H9 (cell line): ENCODE results near the gene ZSWIM6. TPM values are rescaled to one million over a fixed set of nuclear protein-coding genes. Genes with fewer than 3 reads are reported as not detected.

ENCODE experiments used
- DNase-seq: peaks from one replicate; pipeline ENCODE4 v3.0.0-alpha.2; 2017
- H2AFZ ChIP-seq: one replicate; pipeline ENCODE4 v1.6.1; 2013; ENCODE audit warnings: mild to moderate bottlenecking, low read length, control low read depth, moderate library complexity
- H2AK5ac ChIP-seq: 2 replicates; pipeline ENCODE4 v1.6.1; 2013; ENCODE audit warnings: low read length, control low read depth, mixed read lengths; ENCODE audit not compliant: insufficient read length
- H2BK120ac ChIP-seq: one replicate; pipeline ENCODE4 v1.6.1; 2013; ENCODE audit warnings: low read depth, mild to moderate bottlenecking, low read length, control low read depth, inconsistent platforms; ENCODE audit not compliant: poor library complexity, severe bottlenecking
- H2BK12ac ChIP-seq: 2 replicates; pipeline ENCODE4 v1.6.1; 2013; ENCODE audit warnings: low read length, control low read depth, mixed read lengths, low read depth; ENCODE audit not compliant: insufficient read length
- H2BK15ac ChIP-seq: 2 replicates; pipeline ENCODE4 v1.6.1; 2013; ENCODE audit warnings: low read depth, low read length, control low read depth
- H2BK20ac ChIP-seq: one replicate; pipeline ENCODE4 v1.6.1; 2013; ENCODE audit warnings: low read depth, mild to moderate bottlenecking, low read length, control low read depth, inconsistent platforms; ENCODE audit not compliant: poor library complexity, severe bottlenecking
- H2BK5ac ChIP-seq: 2 replicates; pipeline ENCODE4 v1.6.1; 2013; ENCODE audit warnings: low read length, control low read depth, mixed read lengths; ENCODE audit not compliant: insufficient read length
- H3K14ac ChIP-seq: 2 replicates; pipeline ENCODE4 v1.6.1; 2013; ENCODE audit warnings: low read length, control low read depth; ENCODE audit not compliant: insufficient read depth
- H3K18ac ChIP-seq: 2 replicates; pipeline ENCODE4 v1.6.1; 2013; ENCODE audit warnings: low read depth, mild to moderate bottlenecking, mixed read lengths, low read length, control low read depth; ENCODE audit not compliant: insufficient read length
- H3K23ac ChIP-seq: 2 replicates; pipeline ENCODE4 v1.6.1; 2013; ENCODE audit warnings: low read length, control low read depth, mixed read lengths, low read depth; ENCODE audit not compliant: insufficient read length
- H3K23me2 ChIP-seq: 2 replicates; pipeline ENCODE4 v1.6.1; 2013; ENCODE audit warnings: low read depth, mild to moderate bottlenecking, mixed read lengths, low read length, control low read depth; ENCODE audit not compliant: insufficient read length, poor library complexity, severe bottlenecking
- H3K27ac ChIP-seq: 2 replicates; pipeline ENCODE4 v1.5.1; 2013; ENCODE audit warnings: low read length, control low read depth, mixed read lengths, low read depth; ENCODE audit not compliant: insufficient read length
- H3K27me3 ChIP-seq: 2 replicates; pipeline ENCODE4 v1.6.1; 2013; ENCODE audit warnings: low read length, control low read depth, inconsistent platforms; ENCODE audit not compliant: insufficient read depth
- H3K4ac ChIP-seq: 2 replicates; pipeline ENCODE4 v1.6.1; 2013; ENCODE audit warnings: low read depth, mild to moderate bottlenecking, control low read depth, inconsistent platforms, low read length, moderate library complexity
- H3K4me1 ChIP-seq: 2 replicates; pipeline ENCODE4 v1.6.1; 2013; ENCODE audit warnings: low read length, control low read depth, inconsistent platforms; ENCODE audit not compliant: insufficient read depth
- H3K4me2 ChIP-seq: 2 replicates; pipeline ENCODE4 v1.6.1; 2013; ENCODE audit warnings: low read length, control low read depth, mixed read lengths; ENCODE audit not compliant: insufficient read length, insufficient read depth
- H3K56ac ChIP-seq: 2 replicates; pipeline ENCODE4 v1.6.1; 2013; ENCODE audit warnings: low read depth, mild to moderate bottlenecking, mixed read lengths, low read length, control low read depth; ENCODE audit not compliant: insufficient read length
- H3K79me1 ChIP-seq: 2 replicates; pipeline ENCODE4 v1.6.1; 2013; ENCODE audit warnings: low read depth, mild to moderate bottlenecking, moderate library complexity, low read length, control low read depth, inconsistent platforms; ENCODE audit not compliant: insufficient read depth, poor library complexity, severe bottlenecking
- H3K79me2 ChIP-seq: 2 replicates; pipeline ENCODE4 v1.6.1; 2013; ENCODE audit warnings: low read length, control low read depth, inconsistent platforms; ENCODE audit not compliant: insufficient read depth
- H3K9ac ChIP-seq: 2 replicates; pipeline ENCODE4 v1.6.1; 2013; ENCODE audit warnings: low read length, control low read depth, mixed read lengths; ENCODE audit not compliant: insufficient read length; ENCODE audit errors: extremely low read depth
- H3K9me3 ChIP-seq: one replicate; pipeline ENCODE4 v1.6.1; 2013; ENCODE audit warnings: low read depth, low read length, inconsistent platforms; ENCODE audit not compliant: control insufficient read depth
- H3T11ph ChIP-seq: one replicate; pipeline ENCODE4 v1.6.1; 2013; ENCODE audit warnings: mild to moderate bottlenecking, low read length, control low read depth, inconsistent platforms
- H4K20me1 ChIP-seq: one replicate; pipeline ENCODE4 v1.6.1; 2013; ENCODE audit not compliant: control insufficient read depth, insufficient read length, insufficient read depth
- H4K5ac ChIP-seq: 2 replicates; pipeline ENCODE4 v1.6.1; 2013; ENCODE audit warnings: low read depth, mild to moderate bottlenecking, mixed read lengths, low read length, control low read depth; ENCODE audit not compliant: insufficient read length
- H4K8ac ChIP-seq: replicated peaks from 2 replicates; pipeline ENCODE4 v1.6.1; 2013; ENCODE audit warnings: low read length, control low read depth, mixed read lengths, low read depth; ENCODE audit not compliant: insufficient read length
- H4K91ac ChIP-seq: 2 replicates; pipeline ENCODE4 v1.6.1; 2013; ENCODE audit warnings: low read depth, mild to moderate bottlenecking, moderate library complexity, mixed read lengths, low read length, control low read depth; ENCODE audit not compliant: insufficient read length
- H3K27ac Mint-ChIP-seq, 3 experiments: 2 replicates in 2 of 3; 3 replicates in 1 of 3; pipeline ENCODE4 v1.8.0; 2020 to 2021; ENCODE audit warnings: mixed read lengths in 3 of 3, mild to moderate bottlenecking in 1 of 3, moderate library complexity in 1 of 3
- H3K27me3 Mint-ChIP-seq: 2 replicates; pipeline ENCODE4 v1.8.0; 2021; ENCODE audit warnings: low read depth, mild to moderate bottlenecking, moderate library complexity, mixed read lengths
- H3K36me3 Mint-ChIP-seq, 3 experiments: 2 replicates in 2 of 3; 3 replicates in 1 of 3; pipeline ENCODE4 v1.8.0; 2020 to 2021; ENCODE audit warnings: low read depth in 3 of 3, mixed read lengths in 3 of 3; ENCODE audit not compliant: insufficient read depth in 1 of 3
- H3K4me1 Mint-ChIP-seq, 2 experiments: 2 replicates each; pipeline ENCODE4 v1.8.0; 2020; ENCODE audit warnings: mixed read lengths in 2 of 2
- H3K4me3 Mint-ChIP-seq, 2 experiments: 2 replicates in 1 of 2; 3 replicates in 1 of 2; pipeline ENCODE4 v1.8.0; 2020 to 2021; ENCODE audit warnings: mild to moderate bottlenecking in 2 of 2, mixed read lengths in 2 of 2, moderate library complexity in 1 of 2
- H3K9me3 Mint-ChIP-seq, 2 experiments: 2 replicates in 1 of 2; 3 replicates in 1 of 2; pipeline ENCODE4 v1.8.0; 2020; ENCODE audit warnings: mild to moderate bottlenecking in 2 of 2, mixed read lengths in 2 of 2, moderate library complexity in 1 of 2
- CTCF ChIP-seq: fragments of 200-600 bp; sonication (generic); conservative IDR thresholded peaks from 3 replicates; pipeline ENCODE4 v1.8.0; 2021; ENCODE audit warnings: antibody characterized with exemption, mild to moderate bottlenecking
- WGBS: extraction: QIAGEN DNeasy Blood & Tissue Kit; methylation state at CpG from one replicate; pipeline ENCODE4 v1.1.7; 2013; ENCODE audit warnings: missing lambda C conversion rate, low lambda C conversion rate, mixed read lengths; ENCODE audit not compliant: insufficient read length; ENCODE audit errors: extremely low coverage; 5-methylcytosine and 5-hydroxymethylcytosine counted together
- total RNA-seq: library from RNA; stranded (reverse); gene quantifications from 2 replicates; pipeline ENCODE4 v1.2.1, GENCODE V29; 2021

ZSWIM6 gene
- total RNA-seq, 1 experiment from 2014 or later, result 11.5 TPM

- Mint-ChIP-seq H3K27ac (no peak overlapping the region), H3K4me3 (no peak overlapping the region), H3K36me3 (peaks cover 0 to 6% (median 2%) of the 10 kb centered on the region in 3 experiments; a peak in 2 of 7 replicates), H3K9me3 (peaks cover 8 to 9% of the 10 kb centered on the region in 2 experiments), H3K4me1 (no peaks in the 10 kb centered on the region), H3K27me3 (no peaks in the 10 kb centered on the region; the same call in 1 of the 2 replicates)
- Histone ChIP-seq H3K27ac (no peak overlapping the region), H3K56ac (no peak overlapping the region), H2BK5ac (no peak overlapping the region), H3K23ac (no peak overlapping the region), H2BK15ac (no peak overlapping the region), H3K79me1 (no peaks in the 10 kb centered on the region), H2AK5ac (no peak overlapping the region), H3K4ac (no peak overlapping the region), H4K20me1 (no peaks in the 10 kb centered on the region), H2AFZ (no peak overlapping the region), H3K79me2 (no peaks in the 10 kb centered on the region), H3T11ph (no peak overlapping the region), H3K18ac (no peak overlapping the region), H3K4me2 (no peak overlapping the region), H2BK20ac (no peak overlapping the region), H4K91ac (no peak overlapping the region), H3K9me3 (no peaks in the 10 kb centered on the region), H2BK12ac (no peak overlapping the region), H3K14ac (no peak overlapping the region), H3K9ac (no peak overlapping the region), H4K5ac (no peak overlapping the region), H3K23me2 (no peaks in the 10 kb centered on the region), H3K27me3 (no peaks in the 10 kb centered on the region), H2BK120ac (no peak overlapping the region), H4K8ac (no peak overlapping the region), H3K4me1 (no peaks in the 10 kb centered on the region)
- TF ChIP-seq CTCF, result no peak
- no CpG with 5 or more reads among the region's 4 CpGs for WGBS
- no peak for DNase-seq
These were observed 259.8 kb downstream of the ZSWIM6 start for GRCh38 chr5:61591859-61592258.
